ENCODE data around the gene ARL15. TPM values are rescaled to one million over a fixed set of nuclear protein-coding genes. Genes with fewer than 3 reads are reported as not detected.

The ARL15 gene
- total RNA-seq, 1 donor from 2014 or later: 74.4 TPM

DNA sequence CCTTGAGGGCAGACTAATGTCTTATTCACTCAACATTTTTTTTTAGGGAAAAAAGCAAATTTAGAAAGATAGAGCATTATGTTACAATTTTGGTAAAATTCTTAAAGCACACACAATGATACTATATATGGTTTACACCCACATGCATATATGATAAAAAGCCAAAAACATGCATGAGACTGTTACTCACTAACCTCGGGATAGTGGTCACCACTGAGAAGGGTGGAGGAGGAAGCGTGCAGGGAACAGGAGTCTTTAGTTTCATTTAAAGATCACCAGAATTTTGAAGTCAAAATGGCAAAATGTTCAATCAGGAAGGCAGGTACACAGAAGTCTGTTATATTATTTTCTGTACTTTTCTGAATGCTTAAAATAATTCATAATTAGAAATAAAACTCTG, 9.2 kb downstream of the ARL15 start:
- TF ChIP-seq POLR2AphosphoS5 (IDR thresholded peaks at IDR 0.05; ENCODE audit: insufficient read depth in 1 of 2, low read depth in 1 of 2) (no peak), POLR2A (IDR thresholded peaks at IDR 0.05) (no peak), CTCF (IDR thresholded peaks at IDR 0.05) (no peak)
- intact Hi-C loops (cut with DNase I): no loop called here
- no peak overlapping the region for H3K27ac ChIP-seq
- no peak overlapping the region for H3K4me3 ChIP-seq
- no peak for DNase-seq (ENCODE audit: extremely low spot score in 2 of 2)
- H3K4me1 ChIP-seq: peaks cover 8% of the 10 kb centered on the region
- H3K9me3 ChIP-seq: no peaks in the 10 kb centered on the region
- no peaks in the 10 kb centered on the region for H3K27me3 ChIP-seq
- no peaks in the 10 kb centered on the region for H3K36me3 ChIP-seq

- H3K9me3 ChIP-seq: no peaks in the 10 kb centered on the region
- no peak for DNase-seq (ENCODE audit: extremely low spot score in 2 of 2)
- H3K36me3 ChIP-seq: no peaks in the 10 kb centered on the region
- H3K27me3 ChIP-seq: no peaks in the 10 kb centered on the region
- peaks cover 21% of the 10 kb centered on the region for H3K4me1 ChIP-seq
- no peak for TF ChIP-seq POLR2AphosphoS5 (IDR thresholded peaks at IDR 0.05; ENCODE audit: insufficient read depth in 1 of 2, low read depth in 1 of 2)
- TF ChIP-seq POLR2A (IDR thresholded peaks at IDR 0.05): no peak
- TF ChIP-seq CTCF (IDR thresholded peaks at IDR 0.05): no peak
- H3K27ac ChIP-seq: no peak overlapping the region
- no peak overlapping the region for H3K4me3 ChIP-seq
- intact Hi-C loops (cut with DNase I): no loop called here
These were observed 11.4 kb downstream of the ARL15 start for GRCh38 chr5:54298947-54299346.

GRCh38 chr5:54296386-54296785, 14.0 kb downstream of the ARL15 start:
- Histone ChIP-seq H3K27me3 (no peaks in the 10 kb centered on the region), H3K36me3 (no peaks in the 10 kb centered on the region), H3K4me3 (no peak overlapping the region), H3K27ac (no peak overlapping the region), H3K4me1 (peaks cover 21% of the 10 kb centered on the region), H3K9me3 (no peaks in the 10 kb centered on the region)
- DNase-seq (ENCODE audit: extremely low spot score in 2 of 2): no peak
- TF ChIP-seq POLR2A (IDR thresholded peaks at IDR 0.05) (no peak), POLR2AphosphoS5 (IDR thresholded peaks at IDR 0.05; ENCODE audit: insufficient read depth in 1 of 2, low read depth in 1 of 2) (no peak), CTCF (IDR thresholded peaks at IDR 0.05) (no peak)
- intact Hi-C loops (cut with DNase I): no loop called here

GRCh38 chr5:54295651-54296276, 14.6 kb downstream of the ARL15 start:
- TF ChIP-seq POLR2AphosphoS5 (IDR thresholded peaks at IDR 0.05; ENCODE audit: insufficient read depth in 1 of 2, low read depth in 1 of 2) (no peak), POLR2A (IDR thresholded peaks at IDR 0.05) (no peak), CTCF (IDR thresholded peaks at IDR 0.05) (no peak)
- intact Hi-C loops (cut with DNase I): no loop called here

GRCh38 chr5:54294097-54294667, 16.2 kb downstream of the ARL15 start:
- Histone ChIP-seq H3K4me1 (peaks cover 21% of the 10 kb centered on the region), H3K36me3 (no peaks in the 10 kb centered on the region), H3K27me3 (no peaks in the 10 kb centered on the region), H3K27ac (no peak overlapping the region), H3K9me3 (no peaks in the 10 kb centered on the region), H3K4me3 (no peak overlapping the region)
- intact Hi-C loops (cut with DNase I): no loop called here
- TF ChIP-seq POLR2A (IDR thresholded peaks at IDR 0.05) (no peak), POLR2AphosphoS5 (IDR thresholded peaks at IDR 0.05; ENCODE audit: insufficient read depth in 1 of 2, low read depth in 1 of 2) (no peak), CTCF (IDR thresholded peaks at IDR 0.05) (no peak)
- DNase-seq (ENCODE audit: extremely low spot score in 2 of 2): no peak

More at GRCh38 chr5:54295651-54296276, 14.6 kb downstream of the ARL15 start:
- Histone ChIP-seq H3K4me1 (peaks cover 21% of the 10 kb centered on the region), H3K9me3 (no peaks in the 10 kb centered on the region), H3K4me3 (no peak overlapping the region), H3K27ac (no peak overlapping the region), H3K27me3 (no peaks in the 10 kb centered on the region), H3K36me3 (no peaks in the 10 kb centered on the region)
- DNase-seq (ENCODE audit: extremely low spot score in 2 of 2): no peak

All from vagina (tissue), 2 donors.